Epidermal melanocyte (primary cell): ENCODE results near the gene TLE3.

ENCODE experiments used
- DNase-seq: peaks from one replicate; pipeline ENCODE4 v3.0.0; 2011; ENCODE audit warnings: low spot score; ENCODE audit not compliant: insufficient read length

TLE3 gene

GRCh38 chr15:70084461-70084860 lies 13.3 kb downstream of the TLE3 start:
- no peak for DNase-seq

- DNase-seq, result no peak
Measured at GRCh38 chr15:70083946-70084345, 13.8 kb downstream of the TLE3 start.

GRCh38 chr15:70083418-70083817 lies 14.3 kb downstream of the TLE3 start:
- no peak for DNase-seq

- no peak for DNase-seq
Measured at GRCh38 chr15:70082281-70082900, 15.3 kb downstream of the TLE3 start.

GRCh38 chr15:70081612-70082011 lies 16.1 kb downstream of the TLE3 start:
- DNase-seq, result no peak

- no peak for DNase-seq
Measured at GRCh38 chr15:70080347-70080746, 17.4 kb downstream of the TLE3 start.

- no peak for DNase-seq
Measured at GRCh38 chr15:70079888-70080287, 17.8 kb downstream of the TLE3 start.

GRCh38 chr15:70078578-70079417 lies 18.9 kb downstream of the TLE3 start:
- no peak for DNase-seq

- DNase-seq, result no peak
Measured at GRCh38 chr15:70077188-70078147, 20.2 kb downstream of the TLE3 start.

- no peak for DNase-seq
Measured at GRCh38 chr15:70074380-70074779, 23.3 kb downstream of the TLE3 start.

- DNase-seq, result no peak
Measured at GRCh38 chr15:70072479-70072878, 25.2 kb downstream of the TLE3 start.

- no peak for DNase-seq
Measured at GRCh38 chr15:70071799-70072198, 25.9 kb downstream of the TLE3 start.

GRCh38 chr15:70069716-70070115 lies 28.0 kb downstream of the TLE3 start:
- no peak for DNase-seq

- DNase-seq, result no peak
Measured at GRCh38 chr15:70068783-70069565, 28.7 kb downstream of the TLE3 start.

- DNase-seq, result no peak
Measured at GRCh38 chr15:70067681-70068080, 30.0 kb downstream of the TLE3 start.

- DNase-seq, result no peak
Measured at GRCh38 chr15:70067011-70067410, 30.7 kb downstream of the TLE3 start.

GRCh38 chr15:70066447-70066846 lies 31.3 kb downstream of the TLE3 start:
- DNase-seq, result peak; percentile 64

GRCh38 chr15:70066004-70066403 lies 31.7 kb downstream of the TLE3 start:
- DNase-seq, result no peak

- no peak for DNase-seq
Measured at GRCh38 chr15:70065006-70065722, 32.6 kb downstream of the TLE3 start.

GRCh38 chr15:70064441-70064840 lies 33.3 kb downstream of the TLE3 start:
- no peak for DNase-seq
